Skeletal muscle tissue (tissue), 5 donors: ENCODE measurements around the gene POTEJ. TPM values are rescaled to one million over a fixed set of nuclear protein-coding genes. Genes with fewer than 3 reads are reported as not detected.
"Not testable (repeated sequence)": the region's sequence is repeated elsewhere in the genome, so short reads cannot be mapped to it uniquely, and the experiment has no call there.

Experiments
- H3K27ac ChIP-seq: one replicate; pipeline ENCODE4 v1.7.0; 2013; ENCODE audit warnings: mild to moderate bottlenecking, low read depth, low read length, inconsistent platforms
- H3K27me3 ChIP-seq, 3 donors: one replicate each; pipeline ENCODE4 v1.7.0; 2013; ENCODE audit warnings: low read length in 3 of 3; ENCODE audit not compliant: control insufficient read depth in 3 of 3, insufficient read depth in 3 of 3
- H3K36me3 ChIP-seq, 3 donors: one replicate each; pipeline ENCODE4 v1.7.0; 2013; ENCODE audit warnings: low read length in 3 of 3; ENCODE audit not compliant: control insufficient read depth in 3 of 3, insufficient read depth in 3 of 3
- H3K4me1 ChIP-seq, 3 donors: one replicate each; pipeline ENCODE4 v1.7.0; 2013; ENCODE audit warnings: low read length in 3 of 3, mild to moderate bottlenecking in 3 of 3; ENCODE audit not compliant: control insufficient read depth in 3 of 3, insufficient read depth in 3 of 3
- H3K4me3 ChIP-seq, 3 donors: one replicate each; pipeline ENCODE4 v1.7.0; 2013; ENCODE audit warnings: low read length in 3 of 3
- H3K9ac ChIP-seq, 3 donors: one replicate each; pipeline ENCODE4 v1.7.0; 2013; ENCODE audit warnings: low read length in 3 of 3, mild to moderate bottlenecking in 3 of 3, moderate library complexity in 2 of 3, low read depth in 1 of 3
- H3K9me3 ChIP-seq, 3 donors: one replicate each; pipeline ENCODE4 v1.7.0; 2013; ENCODE audit warnings: low read length in 3 of 3; ENCODE audit not compliant: control insufficient read depth in 3 of 3
- small RNA-seq: library from RNA; depleted of rRNA; stranded (forward); fragments of <200 nt; gene quantifications from one replicate; pipeline ENCODE3, GENCODE V24; 2014
- total RNA-seq: library from RNA; depleted of rRNA; stranded (reverse); fragments of >200 nt; gene quantifications from one replicate; pipeline ENCODE4 v1.2.3, GENCODE V29; 2014
- donor health status: Osteomylitis.

POTEJ gene
- total RNA-seq, 1 donor from 2014 or later: not detected

- not testable (repeated sequence) for H3K27ac ChIP-seq, H3K9me3 ChIP-seq, H3K4me1 ChIP-seq, H3K9ac ChIP-seq, H3K4me3 ChIP-seq, H3K36me3 ChIP-seq, H3K27me3 ChIP-seq
Measured at GRCh38 chr2:130667516-130667915, 56.3 kb downstream of the POTEJ start.

GRCh38 chr2:130670026-130670745, 58.9 kb downstream of the POTEJ start:
- H3K27me3 ChIP-seq, H3K36me3 ChIP-seq, H3K4me1 ChIP-seq, H3K27ac ChIP-seq, H3K4me3 ChIP-seq, H3K9ac ChIP-seq, H3K9me3 ChIP-seq: not testable (repeated sequence)

GRCh38 chr2:130692041-130692770, 81.0 kb downstream of the POTEJ start:
- H3K27me3 ChIP-seq, H3K9ac ChIP-seq, H3K9me3 ChIP-seq, H3K4me3 ChIP-seq, H3K4me1 ChIP-seq, H3K36me3 ChIP-seq, H3K27ac ChIP-seq: not testable (repeated sequence)

GRCh38 chr2:130693474-130693873, 82.2 kb downstream of the POTEJ start:
- not testable (repeated sequence) for H3K27ac ChIP-seq, H3K27me3 ChIP-seq, H3K9me3 ChIP-seq, H3K4me3 ChIP-seq, H3K4me1 ChIP-seq, H3K36me3 ChIP-seq, H3K9ac ChIP-seq

GRCh38 chr2:130703250-130703649, 92.0 kb downstream of the POTEJ start:
- H3K27ac ChIP-seq, H3K36me3 ChIP-seq, H3K4me1 ChIP-seq, H3K9me3 ChIP-seq, H3K4me3 ChIP-seq, H3K27me3 ChIP-seq, H3K9ac ChIP-seq: not testable (repeated sequence)

Small RNA genes lying within 50 kb of the gene (small RNA-seq; reads per million reads assigned to genes)
- gene RF00017 (not detected), gene RNU6-848P (not detected)

Other genes starting within 250 kb of the POTEJ start
- gene POTEI, start 102.1 kb upstream of the POTEJ start, total RNA-seq: under 0.01 TPM
- gene CFC1B, start 90.2 kb upstream of the POTEJ start, total RNA-seq: not detected
- not detected for gene CFC1, start 11.9 kb upstream of the POTEJ start, total RNA-seq
- gene GPR148, start 117.6 kb downstream of the POTEJ start, total RNA-seq: not detected
- gene AMER3, start 144.1 kb downstream of the POTEJ start, total RNA-seq: not detected
- gene ARHGEF4, start 225.5 kb downstream of the POTEJ start, total RNA-seq: 11.5 TPM